Measurements from ENCODE around the gene PBOV1. TPM values are rescaled to one million over a fixed set of nuclear protein-coding genes. Genes with fewer than 3 reads are reported as not detected.

The PBOV1 gene
- total and polyA plus RNA-seq, 7 donors: not detected

GRCh38 chr6:138261116-138261780 is 43.0 kb upstream of the PBOV1 start:
- Histone ChIP-seq H3K9me3 (no peaks in the 10 kb centered on the region), H3K36me3 (ENCODE audit: insufficient read depth in 1 of 2, low read depth in 1 of 2) (no peaks in the 10 kb centered on the region), H3K27me3 (ENCODE audit: insufficient read depth in 3 of 3, low read length in 2 of 3) (no peaks in the 10 kb centered on the region), H3K27ac (no peak overlapping the region), H3K4me1 (no peaks in the 10 kb centered on the region), H3K4me3 (no peak overlapping the region)
- TF ChIP-seq CTCF (IDR thresholded peaks at IDR 0.05): no peak
- DNase-seq: no peak
- no peak for ATAC-seq
- WGBS, 3 donors: 58 to 68% (median 59%) methylated on average over 2 of the region's 2 CpGs
- intact Hi-C loops (cut with DNase I): no loop called here

- Histone ChIP-seq H3K36me3 (ENCODE audit: insufficient read depth in 1 of 2, low read depth in 1 of 2) (no peaks in the 10 kb centered on the region), H3K27me3 (ENCODE audit: insufficient read depth in 3 of 3, low read length in 2 of 3) (no peaks in the 10 kb centered on the region), H3K9me3 (no peaks in the 10 kb centered on the region), H3K4me3 (no peak overlapping the region), H3K27ac (no peak overlapping the region), H3K4me1 (no peaks in the 10 kb centered on the region)
- 74 to 77% (median 76%) methylated on average over 6 of the region's 6 CpGs for WGBS, 3 donors
- DNase-seq: no peak
- intact Hi-C loops (cut with DNase I): no loop called here
- ATAC-seq: no peak
- TF ChIP-seq CTCF (IDR thresholded peaks at IDR 0.05): no peak
Observed at GRCh38 chr6:138258991-138259390, 40.7 kb upstream of the PBOV1 start.

- WGBS, 3 donors: 96 to 99% (median 96%) methylated on average over 6 of the region's 6 CpGs
- Histone ChIP-seq H3K9me3 (no peaks in the 10 kb centered on the region), H3K36me3 (ENCODE audit: insufficient read depth in 1 of 2, low read depth in 1 of 2) (no peaks in the 10 kb centered on the region), H3K4me3 (no peak overlapping the region), H3K4me1 (no peaks in the 10 kb centered on the region), H3K27ac (no peak overlapping the region), H3K27me3 (ENCODE audit: insufficient read depth in 3 of 3, low read length in 2 of 3) (no peaks in the 10 kb centered on the region)
- no peak for TF ChIP-seq CTCF (IDR thresholded peaks at IDR 0.05)
- intact Hi-C loops (cut with DNase I): no loop called here
- ATAC-seq: no peak
- DNase-seq: no peak
Observed at GRCh38 chr6:138258197-138258596, 39.9 kb upstream of the PBOV1 start.

DNA sequence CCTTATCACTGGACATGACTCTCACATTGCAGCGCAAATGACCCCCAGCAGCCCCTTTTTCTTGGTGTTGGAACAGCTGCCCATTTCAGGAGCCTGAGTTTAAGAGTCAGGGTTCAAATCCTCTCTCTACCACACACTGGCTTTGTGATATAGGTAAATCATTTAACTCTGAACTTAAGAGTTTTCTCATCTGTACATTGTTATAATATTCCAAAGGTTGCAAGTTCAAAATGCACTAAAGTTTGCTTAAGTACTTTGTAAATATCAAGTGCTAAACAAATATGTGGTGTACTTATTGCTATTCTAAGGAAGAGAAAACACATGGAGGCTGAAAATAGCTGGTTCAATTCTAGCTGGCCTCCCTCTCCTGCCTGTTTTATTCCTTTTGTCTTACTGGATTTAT is 39.3 kb upstream of the PBOV1 start:
- H3K4me1 ChIP-seq: no peaks in the 10 kb centered on the region
- no peak for ATAC-seq
- no peaks in the 10 kb centered on the region for H3K27me3 ChIP-seq (ENCODE audit: insufficient read depth in 3 of 3, low read length in 2 of 3)
- DNase-seq: no peak
- intact Hi-C loops (cut with DNase I): no loop called here
- H3K9me3 ChIP-seq: no peaks in the 10 kb centered on the region
- no peak overlapping the region for H3K27ac ChIP-seq
- no peak for TF ChIP-seq CTCF (IDR thresholded peaks at IDR 0.05)
- H3K4me3 ChIP-seq: no peak overlapping the region
- WGBS, 3 donors: 92 to 100% (median 96%) methylated on average over 1 of the region's 1 CpG
- H3K36me3 ChIP-seq (ENCODE audit: insufficient read depth in 1 of 2, low read depth in 1 of 2): no peaks in the 10 kb centered on the region

DNA sequence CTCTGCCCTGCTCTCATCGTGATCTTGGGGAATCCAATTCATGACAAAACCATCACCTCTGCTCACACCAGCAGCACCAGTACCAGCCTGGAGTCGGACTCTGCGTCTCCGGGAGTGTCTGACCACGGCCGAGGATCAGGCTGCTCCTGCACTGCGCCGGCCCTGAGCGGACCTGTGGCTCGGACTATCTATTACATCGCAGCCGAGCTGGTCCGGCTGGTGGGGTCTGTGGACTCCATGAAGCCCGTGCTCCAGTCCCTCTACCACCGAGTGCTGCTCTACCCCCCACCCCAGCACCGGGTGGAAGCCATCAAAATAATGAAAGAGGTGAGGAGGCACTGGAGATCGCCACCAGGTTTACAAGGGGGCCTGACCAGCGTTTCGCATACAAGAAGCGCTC is 37.2 kb upstream of the PBOV1 start:
- no peaks in the 10 kb centered on the region for H3K9me3 ChIP-seq
- no peak overlapping the region for H3K27ac ChIP-seq
- no peaks in the 10 kb centered on the region for H3K4me1 ChIP-seq
- WGBS, 3 donors: 94 to 95% (median 95%) methylated on average over 20 of the region's 20 CpGs
- H3K4me3 ChIP-seq: no peak overlapping the region
- no peaks in the 10 kb centered on the region for H3K27me3 ChIP-seq (ENCODE audit: insufficient read depth in 3 of 3, low read length in 2 of 3)
- DNase-seq (no peak), ATAC-seq (no peak)
- H3K36me3 ChIP-seq (ENCODE audit: insufficient read depth in 1 of 2, low read depth in 1 of 2): no peaks in the 10 kb centered on the region
- TF ChIP-seq CTCF (IDR thresholded peaks at IDR 0.05): no peak
- intact Hi-C loops (cut with DNase I): no loop called here
